Measurements from ENCODE around the gene IGSF6. TPM values are rescaled to one million over a fixed set of nuclear protein-coding genes. Genes with fewer than 3 reads are reported as not detected.
A peak's percentile ranks its signal among the peaks of the same experiment; 100 is the strongest.

The IGSF6 gene
- total and polyA plus RNA-seq, 2 of the 13 experiments (the other 11 are each of a cell fraction or from before 2014, with no cell fraction given), result not detected

GRCh38 chr16:21663889-21664647 is 11.7 kb upstream of the IGSF6 start, which contains the start of gene OTOA:
Gene OTOA (plus strand): TSS chr16:21663968. CDS start chr16:21678515, 14,547 bp downstream.
- in situ Hi-C loops (cut with HindIII; ENCODE audit: extremely low pct_ligation_motif_present, low pct_unique_long_range_greater_than_20kb), result no loop called here
- peaks cover 28% of the 10 kb centered on the region for H3K4me1 ChIP-seq (ENCODE audit: insufficient read depth, low read length)
- TF ChIP-seq TFDP1 (CRISPR knock-in tag; IDR thresholded peaks at IDR 0.05; ENCODE audit: borderline replicate concordance), result peak; percentile 32; the same call in 1 of the 2 replicates
- no peak for TF ChIP-seq HINFP (CRISPR knock-in tag; IDR thresholded peaks at IDR 0.05; ENCODE audit: low read depth)
- TF ChIP-seq ZFY (CRISPR knock-in tag; IDR thresholded peaks at IDR 0.05), result 0 out of 2 replicates have a peak, but pooled peaks have one; percentile 14
- TF ChIP-seq ZNF263 (CRISPR knock-in tag; IDR thresholded peaks at IDR 0.05), result peak; percentile 82
- no peak for TF ChIP-seq NFATC3 (CRISPR knock-in tag; IDR thresholded peaks at IDR 0.05)
- TF ChIP-seq ZNF687 (CRISPR knock-in tag; IDR thresholded peaks at IDR 0.05), result peak; percentile 16; the same call in 1 of the 2 replicates
- TF ChIP-seq ZNF761 (CRISPR knock-in tag; conservative IDR thresholded peaks at IDR 0.05), result no peak
- peak; percentile 95 for TF ChIP-seq ZSCAN25 (CRISPR knock-in tag; IDR thresholded peaks at IDR 0.05)
- TF ChIP-seq AGO2 (optimal IDR thresholded peaks at IDR 0.05; ENCODE audit: low read depth, low read length), result peak; percentile 45
- TF ChIP-seq ZBTB7B (CRISPR knock-in tag; IDR thresholded peaks at IDR 0.05), result no peak
- TF ChIP-seq MYC (CRISPR knock-in tag; IDR thresholded peaks at IDR 0.05; ENCODE audit: borderline replicate concordance), result 0 out of 2 replicates have a peak, but pooled peaks have one; percentile 19
- TF ChIP-seq PATZ1 (CRISPR knock-in tag; IDR thresholded peaks at IDR 0.05), result peak; percentile 42
- no peak for TF ChIP-seq ZNF788 (CRISPR knock-in tag; IDR thresholded peaks at IDR 0.05; ENCODE audit: borderline replicate concordance)
- TF ChIP-seq MAZ (IDR thresholded peaks at IDR 0.05; ENCODE audit: borderline replicate concordance, low read depth, low read length), result peak; percentile 62; the same call in 1 of the 2 replicates
- peak; percentile 39; the same call in 1 of the 2 replicates for TF ChIP-seq MAZ (CRISPR knock-in tag; IDR thresholded peaks at IDR 0.05; ENCODE audit: low read depth)

More at GRCh38 chr16:21663889-21664647, 11.7 kb upstream of the IGSF6 start, which contains the start of gene OTOA:
- Histone ChIP-seq H3K4me2 (ENCODE audit: low read depth, low read length) (peak within 1 kb of the TSS; percentile 60), H2AFZ (ENCODE audit: low read length) (no peak within 1 kb of the TSS), H3K9me3 (ENCODE audit: low read length) (no peaks in the 10 kb centered on the region), H3K27me3 (ENCODE audit: control insufficient read depth in 1 of 2, insufficient read depth in 2 of 2, low read length in 2 of 2) (no peaks in the 10 kb centered on the region; a peak in 1 of 5 replicates), H3K79me2 (ENCODE audit: insufficient read depth, low read length) (no peaks in the 10 kb centered on the region), H3K27ac (ENCODE audit: extremely low read length, insufficient read depth, low read length) (no peak within 1 kb of the TSS), H3K9ac (ENCODE audit: insufficient read depth, low read depth, low read length) (no peak within 1 kb of the TSS), H4K20me1 (ENCODE audit: insufficient read depth, low read length) (no peaks in the 10 kb centered on the region), H3K36me3 (replicated peaks in 1 of 2; ENCODE audit: control insufficient read depth in 1 of 2, insufficient read depth in 2 of 2, low read length in 2 of 2) (no peaks in the 10 kb centered on the region), H3K4me3 (replicated peaks in 1 of 3; ENCODE audit: insufficient read depth in 1 of 3, low read depth in 2 of 3, low read length in 3 of 3) (peak within 1 kb of the TSS in 2 of 3 experiments; percentile 16 to 53; a peak in 2 of 6 replicates)
- 38% methylated on average over 39 of the region's 45 CpGs for WGBS (ENCODE audit: low lambda C conversion rate)
- FAIRE-seq (no peak), DNase-seq (ENCODE audit: low spot score) (no peak), ATAC-seq (peak; percentile 68)
- intact Hi-C loops (cut with micrococcal nuclease; ENCODE audit: unreplicated experiment), result no loop called here
- CTCF ChIA-PET (ENCODE audit: low intra/inter-chr PET ratio, low total read pairs), result no interaction called here
- POLR2A ChIA-PET, result no interaction called here
- no TSS peak for BruUV-seq (replicated peaks)
